NCI-H526 (cell line): ENCODE measurements around the gene SGIP1.
"Not testable (repeated sequence)": the region's sequence is repeated elsewhere in the genome, so short reads cannot be mapped to it uniquely, and the experiment has no call there.

Source experiments
- DNase-seq, 2 experiments: peaks; one replicate each; lab custom pipeline; 2025; lab: John Stamatoyannopoulos, UW

SGIP1 gene

GRCh38 chr1:66679140-66679539, 145.2 kb downstream of the SGIP1 start:
- no peak for DNase-seq

GRCh38 chr1:66681686-66682085, 147.7 kb downstream of the SGIP1 start:
- DNase-seq, result no peak

- DNase-seq, result no peak
Observed at GRCh38 chr1:66682106-66682505, 148.2 kb downstream of the SGIP1 start.

- DNase-seq, result peak; percentile 85 to 86
Observed at GRCh38 chr1:66684353-66684752, 150.4 kb downstream of the SGIP1 start.

- DNase-seq, result peak; percentile 58 to 66
Observed at GRCh38 chr1:66685265-66685664, 151.3 kb downstream of the SGIP1 start.

- no peak for DNase-seq
Observed at GRCh38 chr1:66685670-66686069, 151.7 kb downstream of the SGIP1 start.

GRCh38 chr1:66686406-66686805, 152.5 kb downstream of the SGIP1 start:
- no peak for DNase-seq

- DNase-seq, result peak in 1 of 2 experiments; percentile 34
Observed at GRCh38 chr1:66687358-66687757, 153.4 kb downstream of the SGIP1 start.

GRCh38 chr1:66690666-66691381, 156.9 kb downstream of the SGIP1 start:
- DNase-seq, result peak; percentile 78 to 89

- DNase-seq, result peak; percentile 18 to 23
Observed at GRCh38 chr1:66692681-66693080, 158.7 kb downstream of the SGIP1 start.

- DNase-seq, result peak; percentile 96 to 97
Observed at GRCh38 chr1:66693856-66694255, 159.9 kb downstream of the SGIP1 start.

- DNase-seq, result peak; percentile 54 to 69
Observed at GRCh38 chr1:66695116-66695515, 161.2 kb downstream of the SGIP1 start.

GRCh38 chr1:66696771-66697170, 162.8 kb downstream of the SGIP1 start:
- no peak for DNase-seq

- no peak for DNase-seq
Observed at GRCh38 chr1:66699213-66699612, 165.3 kb downstream of the SGIP1 start.

- DNase-seq, result no peak
Observed at GRCh38 chr1:66704177-66704875, 170.4 kb downstream of the SGIP1 start.

- no peak for DNase-seq
Observed at GRCh38 chr1:66705110-66705509, 171.2 kb downstream of the SGIP1 start.

- DNase-seq, result peak; percentile 33 to 70
Observed at GRCh38 chr1:66711420-66711819, 177.5 kb downstream of the SGIP1 start.

- no peak for DNase-seq
Observed at GRCh38 chr1:66712839-66713238, 178.9 kb downstream of the SGIP1 start.

GRCh38 chr1:66723985-66724384, 190.0 kb downstream of the SGIP1 start:
- no peak for DNase-seq

- DNase-seq, result peak; percentile 82 to 91
Observed at GRCh38 chr1:66725885-66726665, 192.1 kb downstream of the SGIP1 start.

- no peak for DNase-seq
Observed at GRCh38 chr1:66728021-66728420, 194.1 kb downstream of the SGIP1 start.

- not testable (repeated sequence) for DNase-seq
Observed at GRCh38 chr1:66728716-66729115, 194.8 kb downstream of the SGIP1 start.

- peak; percentile 78 to 86 for DNase-seq
Observed at GRCh38 chr1:66729119-66729518, 195.2 kb downstream of the SGIP1 start.
